ENCODE results near the gene ZNF341.

ZNF341 gene

DNA sequence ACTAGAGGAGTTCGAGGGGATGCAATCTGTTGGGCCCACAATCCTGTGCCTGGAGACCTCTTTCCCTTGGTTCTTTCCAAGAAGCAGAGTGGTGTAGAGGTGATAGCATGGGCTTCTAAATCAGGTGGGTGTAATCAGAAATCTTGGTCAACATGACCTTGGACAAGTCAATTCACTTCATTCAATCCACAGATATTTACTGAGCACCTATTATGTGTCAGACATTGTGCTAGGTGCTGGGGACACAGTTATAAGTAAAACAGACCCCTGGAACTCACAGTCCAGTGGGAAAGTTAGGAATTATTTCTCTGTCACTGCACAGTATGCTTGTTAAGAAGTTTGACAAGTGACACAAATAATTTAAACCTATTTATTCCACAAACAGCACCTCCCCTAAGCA, 42.3 kb upstream of the ZNF341 start:
- Histone ChIP-seq H3K4me1 (ENCODE audit: insufficient read depth, poor library complexity, severe bottlenecking) (peaks cover 12% of the 10 kb centered on the region), H3K27ac (ENCODE audit: poor library complexity, severe bottlenecking) (no peak overlapping the region), H3K4me3 (ENCODE audit: severe bottlenecking) (no peak overlapping the region), H3K36me3 (ENCODE audit: low read depth) (no peaks in the 10 kb centered on the region; the same call in 1 of the 2 replicates), H3K27me3 (ENCODE audit: insufficient read depth, poor library complexity, severe bottlenecking) (no peaks in the 10 kb centered on the region), H3K9me3 (ENCODE audit: severe bottlenecking) (no peaks in the 10 kb centered on the region)
- DNase-seq (ENCODE audit: low spot score) (no peak), ATAC-seq (ENCODE audit: low read depth) (no peak)
- TF ChIP-seq, protein P1, sequence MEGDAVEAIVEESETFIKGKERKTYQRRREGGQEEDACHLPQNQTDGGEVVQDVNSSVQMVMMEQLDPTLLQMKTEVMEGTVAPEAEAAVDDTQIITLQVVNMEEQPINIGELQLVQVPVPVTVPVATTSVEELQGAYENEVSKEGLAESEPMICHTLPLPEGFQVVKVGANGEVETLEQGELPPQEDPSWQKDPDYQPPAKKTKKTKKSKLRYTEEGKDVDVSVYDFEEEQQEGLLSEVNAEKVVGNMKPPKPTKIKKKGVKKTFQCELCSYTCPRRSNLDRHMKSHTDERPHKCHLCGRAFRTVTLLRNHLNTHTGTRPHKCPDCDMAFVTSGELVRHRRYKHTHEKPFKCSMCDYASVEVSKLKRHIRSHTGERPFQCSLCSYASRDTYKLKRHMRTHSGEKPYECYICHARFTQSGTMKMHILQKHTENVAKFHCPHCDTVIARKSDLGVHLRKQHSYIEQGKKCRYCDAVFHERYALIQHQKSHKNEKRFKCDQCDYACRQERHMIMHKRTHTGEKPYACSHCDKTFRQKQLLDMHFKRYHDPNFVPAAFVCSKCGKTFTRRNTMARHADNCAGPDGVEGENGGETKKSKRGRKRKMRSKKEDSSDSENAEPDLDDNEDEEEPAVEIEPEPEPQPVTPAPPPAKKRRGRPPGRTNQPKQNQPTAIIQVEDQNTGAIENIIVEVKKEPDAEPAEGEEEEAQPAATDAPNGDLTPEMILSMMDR (IDR thresholded peaks at IDR 0.05; ENCODE audit: poor library complexity, severe bottlenecking) = no peak

DNA sequence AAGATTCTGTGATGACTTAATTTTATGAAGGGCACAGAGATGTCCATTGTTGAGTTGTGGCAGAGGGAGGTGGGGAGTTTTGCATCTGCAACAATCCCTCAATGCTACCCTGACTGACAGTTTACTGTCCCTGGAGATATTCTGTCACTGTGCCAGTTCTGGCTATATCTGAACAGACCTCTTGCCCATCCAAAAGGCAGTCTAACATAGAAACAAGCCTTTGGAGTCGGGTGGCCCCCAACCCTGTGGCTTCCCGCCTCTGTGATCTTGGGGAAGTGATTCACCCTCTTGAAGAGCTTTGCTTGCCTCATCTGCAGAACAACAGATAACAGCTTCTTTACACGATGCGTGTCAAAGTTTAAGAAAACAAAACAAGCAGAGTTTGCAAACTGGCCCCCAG, 41.8 kb upstream of the ZNF341 start:
- DNase-seq (ENCODE audit: low spot score) = no peak
- no peak overlapping the region for H3K27ac ChIP-seq (ENCODE audit: poor library complexity, severe bottlenecking)
- H3K36me3 ChIP-seq (ENCODE audit: low read depth) = no peaks in the 10 kb centered on the region
- H3K27me3 ChIP-seq (ENCODE audit: insufficient read depth, poor library complexity, severe bottlenecking) = no peaks in the 10 kb centered on the region
- ATAC-seq (ENCODE audit: low read depth) = no peak
- TF ChIP-seq, protein P1 (IDR thresholded peaks at IDR 0.05; ENCODE audit: poor library complexity, severe bottlenecking) = no peak
- H3K4me1 ChIP-seq (ENCODE audit: insufficient read depth, poor library complexity, severe bottlenecking) = peaks cover 7% of the 10 kb centered on the region
- no peaks in the 10 kb centered on the region for H3K9me3 ChIP-seq (ENCODE audit: severe bottlenecking)
- no peak overlapping the region for H3K4me3 ChIP-seq (ENCODE audit: severe bottlenecking)

DNA sequence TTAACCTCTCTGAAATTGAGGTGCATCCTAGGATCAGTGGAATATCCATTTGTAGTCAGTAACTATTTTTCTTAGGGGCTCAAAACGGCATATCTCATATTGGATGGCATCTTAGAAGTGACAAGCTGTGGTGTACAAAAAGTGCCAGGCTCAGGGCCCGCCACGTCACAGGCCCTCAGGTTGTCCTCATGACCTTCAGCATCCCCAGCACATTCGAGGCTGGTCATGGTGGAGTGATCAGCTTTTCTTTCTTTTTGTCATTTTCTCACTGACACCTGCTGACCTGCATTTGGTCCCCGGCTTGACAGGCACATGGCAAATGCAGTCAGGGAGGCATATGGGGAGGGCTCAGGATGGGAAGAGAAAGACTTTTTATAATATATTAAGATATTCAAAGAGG, 38.5 kb upstream of the ZNF341 start:
- TF ChIP-seq, protein P1 (IDR thresholded peaks at IDR 0.05; ENCODE audit: poor library complexity, severe bottlenecking) = no peak
- H3K27ac ChIP-seq (ENCODE audit: poor library complexity, severe bottlenecking) = no peak overlapping the region
- no peaks in the 10 kb centered on the region for H3K4me1 ChIP-seq (ENCODE audit: insufficient read depth, poor library complexity, severe bottlenecking)
- DNase-seq (ENCODE audit: low spot score) (no peak), ATAC-seq (ENCODE audit: low read depth) (no peak)
- no peaks in the 10 kb centered on the region for H3K27me3 ChIP-seq (ENCODE audit: insufficient read depth, poor library complexity, severe bottlenecking)
- H3K4me3 ChIP-seq (ENCODE audit: severe bottlenecking) = no peak overlapping the region
- no peaks in the 10 kb centered on the region for H3K36me3 ChIP-seq (ENCODE audit: low read depth)
- peaks cover 3% of the 10 kb centered on the region for H3K9me3 ChIP-seq (ENCODE audit: severe bottlenecking)

DNA sequence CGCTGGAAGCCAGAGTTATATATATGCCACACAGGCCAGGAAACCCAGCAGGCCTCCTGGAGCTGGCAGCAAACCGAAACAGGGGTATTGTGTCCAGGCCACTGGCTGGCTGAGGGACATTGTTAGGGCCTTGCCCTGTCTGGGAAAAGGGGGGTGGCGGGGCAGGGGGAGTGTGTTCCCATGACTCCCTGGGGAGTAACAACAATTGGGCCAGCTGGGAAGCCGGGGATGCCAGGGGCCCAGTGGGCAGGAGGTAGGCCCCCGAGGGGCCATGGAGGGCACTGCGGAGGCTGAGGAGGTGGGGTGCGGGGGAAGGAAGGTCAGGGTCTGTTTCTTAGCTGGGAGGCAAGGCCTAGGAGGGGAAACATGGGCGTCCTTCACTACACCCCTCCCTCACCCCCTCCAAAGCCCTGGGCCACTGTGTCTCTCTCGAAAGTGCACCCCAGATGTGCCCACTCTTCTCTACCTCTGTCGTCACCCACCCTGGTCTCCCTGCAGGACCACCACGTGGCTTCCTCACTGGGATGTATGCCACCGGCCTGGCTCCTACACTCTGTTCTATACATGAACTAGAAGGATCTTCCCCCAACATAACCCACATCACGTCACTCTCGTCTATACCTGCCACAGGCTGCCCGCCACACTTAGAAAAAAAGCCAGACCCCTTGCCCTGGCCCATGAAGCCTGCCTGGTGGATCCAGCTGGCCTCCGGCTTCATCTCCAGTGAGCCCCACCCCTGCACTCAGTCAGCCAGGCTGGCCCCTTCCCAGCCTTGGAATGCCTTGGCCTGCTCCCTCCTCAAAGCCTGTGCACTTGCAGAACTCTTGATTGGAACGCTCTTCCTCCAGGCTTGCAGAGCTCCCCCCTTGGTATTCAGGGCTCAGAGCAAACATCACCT, 37.8 kb upstream of the ZNF341 start:
- TF ChIP-seq, protein P1 (IDR thresholded peaks at IDR 0.05; ENCODE audit: poor library complexity, severe bottlenecking) = no peak
- Histone ChIP-seq H3K4me3 (ENCODE audit: severe bottlenecking) (no peak overlapping the region), H3K27ac (ENCODE audit: poor library complexity, severe bottlenecking) (no peak overlapping the region), H3K36me3 (ENCODE audit: low read depth) (no peaks in the 10 kb centered on the region), H3K9me3 (ENCODE audit: severe bottlenecking) (peaks cover 6% of the 10 kb centered on the region), H3K4me1 (ENCODE audit: insufficient read depth, poor library complexity, severe bottlenecking) (no peaks in the 10 kb centered on the region), H3K27me3 (ENCODE audit: insufficient read depth, poor library complexity, severe bottlenecking) (no peaks in the 10 kb centered on the region)
- DNase-seq (ENCODE audit: low spot score) = no peak
- 0 out of 3 replicates have a peak, but pooled peaks have one; percentile 17 for ATAC-seq (ENCODE audit: low read depth)

DNA sequence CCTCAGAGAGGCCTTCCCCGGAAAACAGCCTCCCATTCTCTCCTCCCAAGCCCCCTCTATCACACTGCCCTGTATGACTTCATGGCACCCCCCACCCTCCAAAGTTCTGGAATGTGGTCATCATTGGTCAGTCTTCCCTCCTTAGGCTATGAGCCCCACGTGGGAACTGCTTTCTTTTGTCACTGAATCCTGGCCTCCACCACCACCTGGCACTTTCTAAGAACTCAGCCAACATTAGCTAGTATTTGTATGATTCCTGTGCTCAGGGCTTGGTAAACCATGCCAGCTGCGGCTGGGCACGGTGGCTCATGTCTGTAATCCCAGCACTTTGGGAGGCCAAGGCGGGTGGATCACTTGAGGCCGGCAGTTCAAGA, 37.2 kb upstream of the ZNF341 start:
- DNase-seq (ENCODE audit: low spot score) (no peak), ATAC-seq (ENCODE audit: low read depth) (no peak)
- Histone ChIP-seq H3K4me1 (ENCODE audit: insufficient read depth, poor library complexity, severe bottlenecking) (no peaks in the 10 kb centered on the region), H3K27me3 (ENCODE audit: insufficient read depth, poor library complexity, severe bottlenecking) (no peaks in the 10 kb centered on the region), H3K9me3 (ENCODE audit: severe bottlenecking) (peaks cover 6% of the 10 kb centered on the region), H3K27ac (ENCODE audit: poor library complexity, severe bottlenecking) (no peak overlapping the region), H3K36me3 (ENCODE audit: low read depth) (no peaks in the 10 kb centered on the region), H3K4me3 (ENCODE audit: severe bottlenecking) (no peak overlapping the region)
- TF ChIP-seq, protein P1 (IDR thresholded peaks at IDR 0.05; ENCODE audit: poor library complexity, severe bottlenecking) = no peak

Data from RWPE2 (cell line).